Epithelial cell of proximal tubule (primary cell): ENCODE measurements around the gene FAM111B. TPM values are rescaled to one million over a fixed set of nuclear protein-coding genes. Genes with fewer than 3 reads are reported as not detected.
"Not testable (repeated sequence)": the region's sequence is repeated elsewhere in the genome, so short reads cannot be mapped to it uniquely, and the experiment has no call there.

Experiments used
- DNase-seq: peaks from one replicate; pipeline ENCODE4 v3.0.0-alpha.2; 2011; ENCODE audit warnings: low read depth
- H3K4me3 ChIP-seq: 2 replicates; pipeline ENCODE4 v1.5.1; 2011; ENCODE audit warnings: low read depth, mild to moderate bottlenecking, low read length
- CTCF ChIP-seq: conservative IDR thresholded peaks from 2 replicates; pipeline ENCODE4 v1.5.1; 2012; ENCODE audit warnings: low read depth, mild to moderate bottlenecking, low read length
- total RNA-seq: library from RNA; depleted of rRNA; stranded (reverse); fragments of >200 nt; gene quantifications from 2 replicates; pipeline ENCODE4 v1.2.3, GENCODE V29; 2015

The FAM111B gene
- total RNA-seq, 1 donor from 2014 or later = 16.5 TPM

DNA sequence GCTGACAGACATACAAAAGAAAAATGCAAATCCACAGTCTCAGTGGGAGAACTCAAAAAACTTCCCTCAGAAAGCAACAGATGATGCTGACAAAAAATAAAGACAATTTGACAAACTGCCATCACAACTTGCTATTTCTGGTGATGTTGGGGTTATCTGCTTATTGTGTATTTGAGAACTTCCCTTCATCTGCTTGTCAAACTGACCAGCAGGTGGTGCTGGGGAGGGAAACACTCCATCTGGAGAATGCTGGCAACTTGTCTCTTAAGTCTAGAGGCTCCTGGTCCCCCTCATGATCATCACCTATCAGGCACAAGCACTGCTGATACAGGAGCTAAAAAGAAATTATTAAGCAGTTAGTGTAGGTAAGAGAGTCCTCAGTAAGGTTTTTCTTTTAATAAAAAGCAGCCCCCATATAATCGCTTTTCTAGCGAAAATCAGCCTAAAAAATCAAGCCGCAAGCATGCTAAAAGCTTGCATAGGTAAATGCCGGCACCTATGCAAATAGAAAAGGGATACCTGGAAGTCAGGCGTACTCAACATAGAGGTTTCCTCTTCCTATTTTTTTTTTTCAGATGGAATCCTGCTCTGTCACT is 9.8 kb upstream of the FAM111B start:
- H3K4me3 ChIP-seq = no peak overlapping the region
- DNase-seq = peak; percentile 10
- TF ChIP-seq CTCF = peak; percentile 85

GRCh38 chr11:59097938-59098337 is 9.1 kb upstream of the FAM111B start:
- H3K4me3 ChIP-seq, DNase-seq: not testable (repeated sequence)

DNA sequence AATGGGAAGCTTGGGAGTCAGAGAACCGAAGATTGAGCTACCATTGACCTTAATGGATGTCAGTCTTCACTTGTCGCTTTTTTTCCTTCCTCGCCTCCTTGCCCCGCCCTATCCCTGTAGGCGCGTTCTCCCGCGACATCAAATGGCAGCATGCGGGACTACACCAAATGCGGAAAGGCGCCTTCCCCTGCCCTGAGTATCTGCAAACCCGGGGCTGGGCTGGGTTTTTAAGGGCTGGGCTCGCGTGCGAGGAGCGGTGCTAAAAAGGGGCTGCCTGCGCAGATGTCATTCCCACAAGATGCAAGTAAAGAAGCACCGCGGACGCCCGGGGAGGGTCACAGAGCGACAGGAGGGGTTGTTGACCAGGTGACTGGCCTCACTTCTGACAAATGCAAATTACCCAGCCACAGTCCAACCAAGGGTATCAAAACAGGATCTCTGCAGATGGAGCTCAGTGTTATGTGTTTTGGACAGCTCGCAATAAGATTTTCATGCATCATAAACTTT is 4.7 kb upstream of the FAM111B start:
- no peak for DNase-seq
- peak overlapping the region; percentile 55 for H3K4me3 ChIP-seq
- peak; percentile 39 for TF ChIP-seq CTCF

GRCh38 chr11:59107721-59108120 is 684 bp downstream of the FAM111B start:
- H3K4me3 ChIP-seq = peak overlapping the region; percentile 63
- not testable (repeated sequence) for DNase-seq

- TF ChIP-seq CTCF = no peak
- no peak for DNase-seq
- H3K4me3 ChIP-seq = no peak overlapping the region
Observed at GRCh38 chr11:59112494-59112893, 5.5 kb downstream of the FAM111B start.

DNA sequence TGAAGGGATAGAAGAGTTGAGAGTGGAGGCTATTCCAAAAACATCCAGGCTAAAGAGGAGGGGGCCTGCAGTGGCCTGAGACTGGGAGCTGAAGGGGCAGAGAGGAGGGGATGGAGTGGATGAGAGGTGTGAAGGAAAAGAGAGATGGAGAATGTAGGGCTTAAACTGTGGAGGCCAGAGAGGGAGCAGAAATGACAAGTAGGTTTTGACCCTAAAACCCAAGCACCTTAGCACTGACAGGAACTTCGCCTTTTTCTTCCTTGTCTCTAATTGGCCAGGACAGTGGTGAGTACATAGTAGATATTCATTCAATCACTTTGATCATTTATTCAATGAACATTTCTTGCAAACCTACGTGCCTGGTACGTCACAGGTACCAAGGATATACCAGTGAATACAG is 7.3 kb downstream of the FAM111B start:
- no peak for DNase-seq
- H3K4me3 ChIP-seq = no peak overlapping the region
- no peak for TF ChIP-seq CTCF

DNA sequence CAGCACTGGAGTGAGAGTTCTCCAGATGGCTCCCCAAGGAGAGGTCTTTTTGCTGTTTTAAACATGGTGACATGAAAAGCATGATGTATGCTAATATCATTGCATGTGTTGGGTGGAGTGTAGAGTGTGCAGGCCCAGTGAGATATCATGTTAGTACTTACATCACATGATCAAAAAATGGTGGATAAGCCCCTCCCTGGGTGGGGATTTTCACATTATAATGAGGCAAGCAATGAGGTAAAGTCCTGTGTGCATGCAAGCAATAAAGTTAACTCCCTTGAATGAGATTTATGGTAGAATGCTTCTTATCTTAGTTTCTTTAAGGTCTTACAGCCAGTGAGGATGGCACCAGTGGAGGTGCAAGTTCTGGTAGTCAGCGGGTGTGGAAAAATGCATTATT is 8.5 kb downstream of the FAM111B start:
- DNase-seq = no peak
- TF ChIP-seq CTCF = no peak
- no peak overlapping the region for H3K4me3 ChIP-seq

GRCh38 chr11:59117774-59118173 is 10.7 kb downstream of the FAM111B start:
- H3K4me3 ChIP-seq = no peak overlapping the region
- no peak for DNase-seq
- no peak for TF ChIP-seq CTCF
